ENCODE results near the gene CST9. TPM values are rescaled to one million over a fixed set of nuclear protein-coding genes. Genes with fewer than 3 reads are reported as not detected.

CST9 gene, protein sequence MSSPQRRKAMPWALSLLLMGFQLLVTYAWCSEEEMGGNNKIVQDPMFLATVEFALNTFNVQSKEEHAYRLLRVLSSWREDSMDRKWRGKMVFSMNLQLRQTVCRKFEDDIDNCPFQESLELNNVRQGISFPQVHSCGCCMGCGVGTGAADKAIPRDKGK
- not detected for total RNA-seq

DNA sequence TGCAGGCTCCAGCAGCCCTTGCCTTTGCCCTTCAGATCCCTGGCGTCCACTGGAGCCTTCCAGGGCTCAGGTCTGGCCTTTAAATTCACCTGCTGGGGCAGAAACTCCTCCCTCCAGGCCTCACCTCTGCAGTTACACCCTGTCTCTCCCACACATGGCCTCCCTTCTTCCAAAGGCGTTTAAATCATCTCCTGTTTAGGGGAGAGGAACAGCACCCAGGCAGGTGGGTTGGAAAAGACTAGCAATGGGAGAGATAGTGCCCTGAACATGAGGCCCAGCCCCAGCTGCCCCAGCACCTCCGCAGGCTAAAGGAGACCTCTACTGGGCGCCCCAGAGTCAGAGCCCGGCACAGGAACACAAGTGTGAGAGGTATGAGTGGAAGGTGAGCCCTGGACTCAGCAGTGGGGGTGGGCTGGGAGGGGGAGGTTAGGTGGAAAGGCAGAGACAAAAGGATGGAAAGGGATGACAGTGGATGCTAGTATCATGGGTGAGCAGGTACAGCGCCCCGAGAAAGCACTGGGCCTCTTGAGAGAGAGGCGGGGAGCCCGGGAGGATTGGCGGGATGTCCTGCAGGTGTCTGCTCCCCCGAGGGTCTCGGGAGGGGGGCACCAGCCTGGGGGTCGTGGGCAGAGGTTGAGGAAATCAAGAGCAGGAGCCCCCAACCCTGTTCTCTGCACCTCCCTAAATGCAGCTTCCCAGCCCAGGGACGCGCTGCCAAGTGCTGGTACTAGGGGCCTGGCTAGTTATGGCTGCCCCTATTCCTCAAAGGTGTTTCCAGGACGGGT lies at the start of gene CST9:
Gene CST9, minus strand, starts transcription at position 51 of the 785 bp plus-strand sequence. CDS start 53 bp downstream, outside the sequence.
- no peak within 1 kb of the TSS for H3K4me3 Mint-ChIP-seq
- no peaks in the 10 kb centered on the region for H3K4me1 Mint-ChIP-seq
- no peaks in the 10 kb centered on the region for H3K9me3 Mint-ChIP-seq
- POLR2A ChIA-PET, result no interaction called here
- H3K27ac Mint-ChIP-seq, result no peak within 1 kb of the TSS
- CTCF ChIA-PET, result no interaction called here
- no peaks in the 10 kb centered on the region for H3K36me3 Mint-ChIP-seq (ENCODE audit: low read depth)
- H3K27me3 Mint-ChIP-seq, result peaks cover 3% of the 10 kb centered on the region
- DNase-seq, result no peak

DNA sequence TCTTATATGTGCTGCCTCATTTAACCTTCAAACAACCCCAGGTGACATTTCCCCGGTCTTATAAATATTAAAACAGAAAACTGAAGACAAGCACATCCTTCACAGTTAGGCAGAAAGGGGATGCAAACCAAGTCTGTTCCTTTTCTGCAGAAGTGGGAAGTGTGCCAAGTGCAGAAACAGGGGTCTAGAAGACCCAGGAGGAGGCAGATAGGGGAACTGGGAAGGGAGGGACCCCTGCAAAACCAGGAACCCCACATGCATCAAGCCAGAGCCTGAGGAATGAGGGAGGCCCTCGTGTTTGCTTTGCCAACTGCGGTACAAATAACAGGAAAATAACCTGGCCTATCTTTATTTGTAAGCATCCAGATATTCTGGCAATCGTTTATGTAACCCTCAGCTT lies 49.0 kb upstream of the CST9 start:
- no peak overlapping the region for H3K27ac Mint-ChIP-seq
- no peak for DNase-seq
- peaks cover 6% of the 10 kb centered on the region for H3K27me3 Mint-ChIP-seq
- H3K4me3 Mint-ChIP-seq, result no peak overlapping the region
- ChIA-PET POLR2A (no interaction called here), CTCF (no interaction called here)
- no peaks in the 10 kb centered on the region for H3K36me3 Mint-ChIP-seq (ENCODE audit: low read depth)
- no peaks in the 10 kb centered on the region for H3K9me3 Mint-ChIP-seq
- no peaks in the 10 kb centered on the region for H3K4me1 Mint-ChIP-seq

DNA sequence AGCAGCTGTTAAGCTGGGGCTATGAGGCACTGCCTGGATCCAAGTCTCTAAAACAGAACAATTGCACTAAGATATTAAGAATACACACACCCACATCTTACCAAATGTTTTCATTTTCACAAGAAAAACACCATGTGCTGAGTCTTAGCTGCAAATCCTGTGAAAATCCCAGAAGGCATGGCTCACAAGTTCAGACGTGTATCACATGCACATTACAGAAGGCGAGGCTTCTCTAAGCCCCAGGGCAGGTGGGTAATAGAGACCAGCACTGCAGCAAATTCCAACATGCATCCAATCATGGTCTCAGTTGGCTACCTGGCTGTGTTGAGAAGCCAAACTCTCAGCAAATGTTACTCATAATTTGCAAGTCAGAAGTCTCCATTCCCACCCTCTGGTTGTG lies 48.3 kb upstream of the CST9 start:
- H3K9me3 Mint-ChIP-seq, result no peaks in the 10 kb centered on the region
- H3K36me3 Mint-ChIP-seq (ENCODE audit: low read depth), result no peaks in the 10 kb centered on the region
- no peak overlapping the region for H3K4me3 Mint-ChIP-seq
- H3K27ac Mint-ChIP-seq, result no peak overlapping the region
- peaks cover 6% of the 10 kb centered on the region for H3K27me3 Mint-ChIP-seq
- H3K4me1 Mint-ChIP-seq, result no peaks in the 10 kb centered on the region
- DNase-seq, result no peak
- CTCF ChIA-PET, result no interaction called here
- POLR2A ChIA-PET, result no interaction called here

DNA sequence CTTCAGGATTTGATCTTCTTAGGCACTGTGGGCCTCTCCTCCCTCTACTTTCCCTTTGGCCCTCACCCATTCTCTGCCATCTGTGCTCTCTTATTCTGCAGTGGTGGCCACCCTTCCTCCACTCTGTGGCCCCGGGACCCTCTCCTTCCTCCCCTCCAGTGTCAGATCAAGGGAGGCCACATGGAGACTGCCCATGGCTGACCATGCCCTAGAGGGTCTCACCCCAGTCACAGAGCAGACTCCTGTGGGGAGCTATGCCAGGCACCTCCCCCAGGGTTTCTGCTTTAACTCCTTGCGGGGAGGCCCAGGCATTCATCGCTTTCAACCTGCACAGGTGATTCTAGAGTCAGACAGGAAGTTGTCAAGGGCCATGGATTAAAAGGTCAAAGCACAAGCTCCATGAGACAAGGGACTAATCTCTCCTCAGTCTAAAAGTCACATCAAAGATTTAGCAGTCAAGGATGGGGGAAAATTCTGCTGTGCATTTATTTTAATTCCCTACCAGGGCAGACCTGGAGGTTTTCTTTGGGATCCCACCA lies 47.8 kb upstream of the CST9 start:
- CTCF ChIA-PET, result no interaction called here
- H3K9me3 Mint-ChIP-seq, result no peaks in the 10 kb centered on the region
- peaks cover 6% of the 10 kb centered on the region for H3K27me3 Mint-ChIP-seq

DNA sequence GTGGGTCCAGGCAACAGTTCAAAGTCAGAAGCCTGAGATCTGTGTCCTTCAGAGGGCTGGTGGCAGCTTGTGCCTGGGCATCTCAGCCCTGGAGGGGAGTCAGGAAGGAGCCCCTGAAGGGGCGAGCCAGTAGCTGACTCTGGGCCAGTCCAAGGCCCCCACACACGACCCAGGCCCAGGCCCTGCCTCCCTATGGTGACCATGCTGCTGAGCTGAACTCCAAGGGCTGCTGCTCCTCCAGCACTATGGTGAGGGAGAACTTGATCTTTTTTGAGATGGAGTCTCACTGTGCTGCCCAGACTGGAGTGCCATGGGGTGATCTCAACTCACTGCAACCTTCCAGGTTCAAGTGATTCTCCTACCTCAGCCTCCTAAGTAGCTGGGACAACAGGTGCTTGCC lies 47.2 kb upstream of the CST9 start:
- H3K4me3 Mint-ChIP-seq, result no peak overlapping the region
- POLR2A ChIA-PET, result no interaction called here
- CTCF ChIA-PET, result no interaction called here
- no peaks in the 10 kb centered on the region for H3K4me1 Mint-ChIP-seq
- no peaks in the 10 kb centered on the region for H3K9me3 Mint-ChIP-seq
- no peak for DNase-seq
- no peak overlapping the region for H3K27ac Mint-ChIP-seq
- H3K36me3 Mint-ChIP-seq (ENCODE audit: low read depth), result no peaks in the 10 kb centered on the region
- peaks cover 6% of the 10 kb centered on the region for H3K27me3 Mint-ChIP-seq

More for the DNA sequence above, 47.8 kb upstream of the CST9 start:
- DNase-seq, result no peak
- Mint-ChIP-seq H3K27ac (no peak overlapping the region), H3K4me1 (no peaks in the 10 kb centered on the region), H3K4me3 (no peak overlapping the region), H3K36me3 (ENCODE audit: low read depth) (no peaks in the 10 kb centered on the region)
- POLR2A ChIA-PET, result no interaction called here

DNA sequence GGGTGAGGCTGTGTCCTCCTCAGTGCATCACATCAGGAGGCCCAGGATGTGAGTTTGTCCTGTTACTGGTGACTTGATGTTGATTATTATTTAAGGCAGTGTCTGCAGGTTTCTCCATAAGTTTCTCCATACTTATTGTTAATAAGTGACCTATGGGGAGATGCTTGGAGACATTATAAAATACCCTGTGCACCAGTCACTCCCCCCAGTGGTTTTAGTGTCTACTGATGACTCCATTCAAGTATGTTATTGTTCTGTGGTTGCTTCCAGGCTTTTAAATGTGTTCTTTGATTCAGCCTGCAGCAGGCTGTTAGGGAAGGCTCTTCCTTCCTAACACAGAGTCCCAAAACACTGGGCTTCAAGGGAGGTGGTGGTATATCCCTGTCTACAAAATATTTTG lies 46.7 kb upstream of the CST9 start:
- H3K27me3 Mint-ChIP-seq, result peaks cover 6% of the 10 kb centered on the region
- no peaks in the 10 kb centered on the region for H3K4me1 Mint-ChIP-seq
- CTCF ChIA-PET, result no interaction called here
- DNase-seq, result no peak
- no peaks in the 10 kb centered on the region for H3K9me3 Mint-ChIP-seq
- no peak overlapping the region for H3K4me3 Mint-ChIP-seq
- POLR2A ChIA-PET, result no interaction called here
- H3K27ac Mint-ChIP-seq, result no peak overlapping the region
- H3K36me3 Mint-ChIP-seq (ENCODE audit: low read depth), result no peaks in the 10 kb centered on the region

DNA sequence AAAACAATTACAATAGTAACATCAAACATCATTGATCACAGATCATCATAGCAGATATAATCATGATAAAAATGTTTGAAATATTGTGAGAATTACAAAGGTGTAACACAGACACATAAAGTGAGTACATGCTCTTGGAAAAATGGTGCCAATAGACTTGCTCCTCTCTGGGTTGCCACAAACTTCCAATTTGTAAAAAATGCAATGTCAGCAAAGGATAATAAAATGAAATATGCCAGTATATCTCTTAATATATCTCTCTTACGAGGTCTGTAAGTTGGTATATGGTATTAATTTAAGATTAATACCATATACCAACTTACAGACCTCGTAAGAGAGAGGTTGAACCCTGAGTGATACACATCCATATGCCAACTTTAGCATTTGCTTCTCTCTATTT lies 45.4 kb upstream of the CST9 start:
- Mint-ChIP-seq H3K27me3 (peaks cover 6% of the 10 kb centered on the region), H3K4me3 (no peak overlapping the region), H3K4me1 (no peaks in the 10 kb centered on the region), H3K36me3 (ENCODE audit: low read depth) (no peaks in the 10 kb centered on the region), H3K9me3 (no peaks in the 10 kb centered on the region), H3K27ac (no peak overlapping the region)
- DNase-seq, result no peak
- ChIA-PET POLR2A (no interaction called here), CTCF (no interaction called here)

DNA sequence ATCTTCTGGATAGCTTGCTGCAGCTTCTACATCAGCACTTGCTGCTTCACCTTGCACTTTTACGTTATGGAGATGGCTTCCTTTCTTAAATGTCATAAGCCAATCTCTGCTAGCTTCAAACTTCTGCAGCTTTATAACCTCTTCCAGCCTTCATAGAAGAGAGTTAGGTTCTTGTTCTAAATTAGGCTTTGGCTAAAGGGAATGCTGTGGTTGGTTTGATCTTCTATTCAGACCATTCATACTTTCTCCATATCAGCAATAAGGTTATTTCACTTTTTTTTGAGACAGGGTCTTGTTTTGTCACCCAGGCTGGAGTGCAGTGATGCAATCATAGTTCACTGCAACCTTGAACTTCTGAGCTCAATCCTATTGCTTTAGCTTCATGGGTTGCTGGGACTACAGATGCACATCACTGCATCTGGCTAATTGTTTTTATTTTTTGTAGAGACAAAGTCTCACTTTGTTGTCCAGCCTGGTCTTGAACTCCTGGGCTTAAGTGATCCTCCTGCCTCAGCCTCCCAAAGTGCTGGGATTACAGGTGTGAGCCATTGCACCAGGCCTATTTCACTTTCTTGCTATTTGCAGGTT lies 44.2 kb upstream of the CST9 start:
- ChIA-PET CTCF (no interaction called here), POLR2A (no interaction called here)
- H3K27ac Mint-ChIP-seq, result no peak overlapping the region
- H3K4me1 Mint-ChIP-seq, result no peaks in the 10 kb centered on the region
- H3K27me3 Mint-ChIP-seq, result peaks cover under 1% of the 10 kb centered on the region
- DNase-seq, result no peak
- H3K9me3 Mint-ChIP-seq, result no peaks in the 10 kb centered on the region
- no peak overlapping the region for H3K4me3 Mint-ChIP-seq
- no peaks in the 10 kb centered on the region for H3K36me3 Mint-ChIP-seq (ENCODE audit: low read depth)

DNA sequence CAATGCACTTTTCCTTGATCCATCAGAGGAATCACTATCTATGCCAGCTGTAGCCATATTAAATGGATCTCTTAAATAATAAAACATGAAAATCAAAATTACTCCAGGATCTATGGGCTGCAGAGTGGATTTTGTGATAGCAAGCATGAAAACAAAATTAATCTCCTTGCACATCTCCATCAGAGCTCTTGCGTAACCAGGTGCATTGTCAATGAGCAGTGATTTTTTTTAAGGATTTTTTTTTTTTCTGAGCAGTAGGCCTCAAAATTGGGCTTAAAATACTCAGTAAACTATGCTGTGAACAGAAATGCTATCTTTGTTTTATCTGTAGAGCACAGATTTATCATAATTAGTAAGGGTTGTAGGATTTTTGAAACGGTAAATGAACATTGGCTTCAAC lies 43.5 kb upstream of the CST9 start:
- H3K27ac Mint-ChIP-seq, result no peak overlapping the region
- CTCF ChIA-PET, result interaction anchor here (1.2 kb wide), 1 partner anchor 16 kb away, joined by 3 read pairs; no protein-coding TSS in a partner anchor
- no peaks in the 10 kb centered on the region for H3K27me3 Mint-ChIP-seq

DNA sequence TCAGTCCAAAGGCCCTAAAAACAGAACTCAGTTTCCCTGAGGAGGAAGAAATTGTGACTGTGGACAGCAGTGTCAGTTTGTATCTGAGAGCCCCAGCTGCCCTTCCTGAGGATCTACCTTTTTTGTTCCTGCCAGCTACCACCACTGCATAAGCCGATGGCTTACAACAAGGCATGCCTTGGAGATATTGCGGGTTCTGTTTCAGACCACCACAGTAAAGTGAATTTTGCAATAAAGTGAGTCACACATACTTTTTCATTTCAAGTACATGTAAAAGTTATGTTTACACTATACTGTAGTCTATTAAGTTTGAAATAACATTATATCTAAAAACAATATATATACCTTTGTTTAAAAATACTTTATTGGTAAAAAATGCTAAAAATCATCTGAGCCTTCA lies 41.6 kb upstream of the CST9 start:
- Mint-ChIP-seq H3K4me3 (no peak overlapping the region), H3K27me3 (no peaks in the 10 kb centered on the region), H3K9me3 (no peaks in the 10 kb centered on the region), H3K4me1 (no peaks in the 10 kb centered on the region), H3K36me3 (ENCODE audit: low read depth) (no peaks in the 10 kb centered on the region), H3K27ac (no peak overlapping the region)
- ChIA-PET POLR2A (no interaction called here), CTCF (no interaction called here)
- no peak for DNase-seq

More for the DNA sequence above, 43.5 kb upstream of the CST9 start:
- Mint-ChIP-seq H3K9me3 (no peaks in the 10 kb centered on the region), H3K4me1 (no peaks in the 10 kb centered on the region), H3K4me3 (no peak overlapping the region), H3K36me3 (ENCODE audit: low read depth) (no peaks in the 10 kb centered on the region)
- no peak for DNase-seq
- POLR2A ChIA-PET, result no interaction called here

DNA sequence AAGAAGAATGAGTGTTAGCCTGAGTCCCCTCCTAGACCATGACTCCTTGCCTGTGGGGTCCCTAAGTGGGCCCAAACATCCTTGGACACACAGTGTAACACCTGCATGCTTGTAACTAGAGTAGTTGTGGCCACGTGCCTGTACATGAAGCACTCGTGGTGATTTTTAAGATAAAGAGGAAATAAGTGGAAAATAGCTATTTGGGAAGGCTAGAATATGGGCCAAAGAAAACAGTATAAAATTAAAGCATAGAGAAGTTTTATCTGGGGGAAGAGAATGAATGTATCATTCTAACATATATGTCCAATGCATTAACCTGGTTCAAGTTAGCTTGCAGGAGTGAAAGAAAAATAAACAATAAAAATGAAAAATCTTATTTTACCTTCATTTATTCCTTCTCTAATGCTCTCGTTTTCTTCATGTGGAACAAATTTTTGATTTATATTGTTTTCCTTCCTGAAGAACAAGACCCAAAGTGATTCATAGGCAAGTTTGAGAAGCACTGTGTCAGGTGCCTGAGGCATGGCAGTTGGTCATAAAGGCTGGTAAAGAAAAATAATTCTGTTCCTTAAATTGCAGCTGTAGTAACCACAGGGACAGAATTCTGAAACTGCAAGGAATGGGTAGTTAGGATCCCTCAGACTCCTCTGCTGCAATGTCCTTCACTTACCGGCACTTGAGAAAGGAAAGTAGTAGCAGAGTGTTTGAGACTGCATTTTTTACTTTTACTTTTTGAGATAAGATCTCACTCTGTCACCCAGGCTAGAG lies 40.6 kb upstream of the CST9 start:
- ChIA-PET CTCF (no interaction called here), POLR2A (no interaction called here)
- H3K4me1 Mint-ChIP-seq, result no peaks in the 10 kb centered on the region
- no peak overlapping the region for H3K27ac Mint-ChIP-seq
- no peaks in the 10 kb centered on the region for H3K36me3 Mint-ChIP-seq (ENCODE audit: low read depth)
- DNase-seq, result no peak
- H3K27me3 Mint-ChIP-seq, result no peaks in the 10 kb centered on the region
- no peak overlapping the region for H3K4me3 Mint-ChIP-seq
- H3K9me3 Mint-ChIP-seq, result no peaks in the 10 kb centered on the region

DNA sequence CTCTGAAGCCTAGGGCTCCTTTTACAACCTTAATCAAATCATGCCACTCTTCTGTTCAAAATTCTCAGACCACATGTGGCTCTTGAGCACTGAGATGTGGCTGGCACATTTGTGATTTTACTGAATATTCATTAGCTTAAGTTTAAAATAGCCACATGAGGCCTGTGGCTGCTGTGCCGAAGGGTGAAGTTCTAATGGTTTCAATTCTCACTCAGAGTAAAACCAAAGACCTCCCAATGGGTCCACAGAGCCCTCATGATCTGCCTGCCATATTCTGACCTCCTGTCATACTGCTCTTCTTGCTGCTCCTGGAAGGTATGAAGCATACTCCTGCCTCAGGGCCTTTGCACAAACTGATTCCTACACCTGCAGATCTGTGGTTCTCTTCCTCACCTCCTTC lies 39.9 kb upstream of the CST9 start:
- POLR2A ChIA-PET, result no interaction called here
- Mint-ChIP-seq H3K9me3 (no peaks in the 10 kb centered on the region), H3K27me3 (no peaks in the 10 kb centered on the region), H3K4me3 (no peak overlapping the region), H3K4me1 (no peaks in the 10 kb centered on the region), H3K36me3 (ENCODE audit: low read depth) (no peaks in the 10 kb centered on the region), H3K27ac (no peak overlapping the region)
- no peak for DNase-seq
- CTCF ChIA-PET, result no interaction called here

DNA sequence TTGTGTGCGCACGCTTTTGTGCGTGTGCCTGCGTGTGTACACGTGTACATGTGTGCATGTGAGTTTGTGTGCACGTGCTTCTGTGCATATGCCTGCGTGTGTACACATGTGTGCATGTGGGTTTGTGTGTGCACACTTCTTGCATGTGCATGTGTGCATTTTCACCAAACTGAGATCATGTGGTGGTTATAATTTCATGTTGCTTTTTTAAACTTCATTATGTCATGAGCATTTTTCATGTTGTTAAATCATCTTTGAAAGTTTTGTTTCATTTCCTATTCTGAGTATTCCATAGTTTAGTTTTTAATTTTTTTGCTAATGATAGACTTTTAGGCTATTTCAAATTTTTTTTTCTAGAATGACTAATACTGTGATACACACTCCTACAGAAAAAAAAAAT lies 38.4 kb upstream of the CST9 start:
- DNase-seq, result no peak
- Mint-ChIP-seq H3K9me3 (no peaks in the 10 kb centered on the region), H3K4me1 (no peaks in the 10 kb centered on the region), H3K27ac (no peak overlapping the region), H3K4me3 (no peak overlapping the region), H3K36me3 (ENCODE audit: low read depth) (no peaks in the 10 kb centered on the region), H3K27me3 (peaks cover 1% of the 10 kb centered on the region)
- POLR2A ChIA-PET, result no interaction called here
- CTCF ChIA-PET, result no interaction called here

All from activated CD4-positive, alpha-beta T cell treated with anti-CD3 and anti-CD28 coated beads, Interleukin-2, amount 10 ng/mL, durations not matched to agents 7 days and 5 days (primary cell).